Omental fat pad (tissue), 4 donors: Measurements from ENCODE around the gene PLP2. TPM values are rescaled to one million over a fixed set of nuclear protein-coding genes. Genes with fewer than 3 reads are reported as not detected.

Source experiments
- ATAC-seq: fragments of 150-250 bp; one replicate; pipeline ENCODE4 v1.9.1; 2016; ENCODE audit warnings: mild to moderate bottlenecking, moderate library complexity; ENCODE audit not compliant: low FRiP score
- DNase-seq: peaks from one replicate; pipeline ENCODE4 v3.0.0-alpha.2; 2019; ENCODE audit warnings: low spot score
- total RNA-seq, 4 donors: library from RNA; depleted of rRNA; stranded (reverse); fragments of >200 nt; gene quantifications; one replicate each; pipeline ENCODE4 v1.1.0, GENCODE V29; 2016
- TF ChIP-seq, protein P1 (sequence below), 3 donors: fragments of 450-650 bp; IDR thresholded peaks; one replicate each; pipeline ENCODE4 v1.5.1; 2016 to 2017; ENCODE audit warnings: antibody characterized with exemption in 3 of 3, mild to moderate bottlenecking in 3 of 3, moderate library complexity in 2 of 3

The PLP2 gene
- total RNA-seq, 4 donors from 2014 or later, result 26.3 to 48.0 (median 38.3) TPM

DNA sequence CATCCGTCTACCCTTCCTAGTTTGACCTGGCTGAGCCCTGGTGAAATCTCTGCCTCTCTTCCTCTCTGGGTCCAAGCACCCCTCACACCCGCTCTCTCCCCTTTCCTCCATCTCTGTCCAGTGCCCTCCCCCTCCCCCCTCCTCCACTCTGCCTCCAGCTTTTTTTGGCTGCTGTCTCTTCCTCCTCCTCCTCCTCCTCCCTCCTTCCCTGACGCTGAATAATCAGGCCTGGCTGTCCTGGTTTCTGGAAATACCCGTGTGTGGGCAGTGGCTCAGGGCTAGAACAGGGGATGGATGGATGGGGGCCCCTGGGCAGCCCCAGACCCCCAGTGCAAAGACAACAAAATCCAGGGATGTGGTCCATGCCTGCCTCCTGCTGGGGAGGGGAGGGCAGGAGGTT, 33.0 kb downstream of the PLP2 start:
- TF ChIP-seq, protein P1, sequence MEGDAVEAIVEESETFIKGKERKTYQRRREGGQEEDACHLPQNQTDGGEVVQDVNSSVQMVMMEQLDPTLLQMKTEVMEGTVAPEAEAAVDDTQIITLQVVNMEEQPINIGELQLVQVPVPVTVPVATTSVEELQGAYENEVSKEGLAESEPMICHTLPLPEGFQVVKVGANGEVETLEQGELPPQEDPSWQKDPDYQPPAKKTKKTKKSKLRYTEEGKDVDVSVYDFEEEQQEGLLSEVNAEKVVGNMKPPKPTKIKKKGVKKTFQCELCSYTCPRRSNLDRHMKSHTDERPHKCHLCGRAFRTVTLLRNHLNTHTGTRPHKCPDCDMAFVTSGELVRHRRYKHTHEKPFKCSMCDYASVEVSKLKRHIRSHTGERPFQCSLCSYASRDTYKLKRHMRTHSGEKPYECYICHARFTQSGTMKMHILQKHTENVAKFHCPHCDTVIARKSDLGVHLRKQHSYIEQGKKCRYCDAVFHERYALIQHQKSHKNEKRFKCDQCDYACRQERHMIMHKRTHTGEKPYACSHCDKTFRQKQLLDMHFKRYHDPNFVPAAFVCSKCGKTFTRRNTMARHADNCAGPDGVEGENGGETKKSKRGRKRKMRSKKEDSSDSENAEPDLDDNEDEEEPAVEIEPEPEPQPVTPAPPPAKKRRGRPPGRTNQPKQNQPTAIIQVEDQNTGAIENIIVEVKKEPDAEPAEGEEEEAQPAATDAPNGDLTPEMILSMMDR (IDR thresholded peaks at IDR 0.05), result no peak
- no peak for ATAC-seq
- DNase-seq, result no peak

DNA sequence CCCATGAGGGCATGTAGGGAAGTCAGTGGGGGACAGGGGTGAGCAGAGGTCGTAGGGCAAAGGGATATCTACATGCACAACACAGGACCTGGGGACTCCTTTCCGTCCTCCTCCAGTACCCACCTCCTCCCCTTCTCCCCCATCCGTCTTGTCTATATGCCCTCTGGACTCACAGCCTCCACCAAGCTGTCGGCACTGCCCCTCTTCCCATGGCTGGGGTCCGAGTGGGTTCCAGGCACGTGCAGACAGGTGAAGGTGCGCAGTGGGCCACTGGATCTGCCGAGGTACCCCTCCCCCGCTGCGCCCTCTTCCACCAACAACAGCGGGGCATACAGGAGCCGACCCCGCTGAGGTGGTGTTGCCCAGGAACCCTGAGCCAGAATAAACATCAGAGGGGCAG, 33.7 kb downstream of the PLP2 start:
- TF ChIP-seq, protein P1 (IDR thresholded peaks at IDR 0.05), result no peak
- DNase-seq, result no peak
- no peak for ATAC-seq

DNA sequence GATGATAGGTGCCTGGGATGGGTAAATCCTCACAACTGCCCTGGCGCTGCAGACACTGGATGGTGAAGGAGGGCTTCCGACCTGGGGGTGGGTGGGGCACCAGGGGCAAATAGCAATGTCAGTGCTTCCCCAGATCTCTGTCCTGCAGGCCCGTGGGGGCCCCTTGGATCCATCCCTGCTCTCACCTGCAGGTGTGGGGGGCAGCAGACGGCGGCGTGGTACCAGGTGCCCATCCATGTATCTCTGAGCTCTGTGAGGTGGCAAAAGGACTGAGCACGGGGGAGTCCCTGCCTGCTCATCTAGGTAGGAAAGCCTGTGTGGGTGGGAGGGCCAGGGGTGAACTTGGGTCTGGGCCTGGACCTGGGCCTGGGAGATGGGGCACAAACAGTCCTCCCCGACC, 34.8 kb downstream of the PLP2 start:
- ATAC-seq (no peak), DNase-seq (no peak)
- TF ChIP-seq, protein P1 (IDR thresholded peaks at IDR 0.05), result no peak

DNA sequence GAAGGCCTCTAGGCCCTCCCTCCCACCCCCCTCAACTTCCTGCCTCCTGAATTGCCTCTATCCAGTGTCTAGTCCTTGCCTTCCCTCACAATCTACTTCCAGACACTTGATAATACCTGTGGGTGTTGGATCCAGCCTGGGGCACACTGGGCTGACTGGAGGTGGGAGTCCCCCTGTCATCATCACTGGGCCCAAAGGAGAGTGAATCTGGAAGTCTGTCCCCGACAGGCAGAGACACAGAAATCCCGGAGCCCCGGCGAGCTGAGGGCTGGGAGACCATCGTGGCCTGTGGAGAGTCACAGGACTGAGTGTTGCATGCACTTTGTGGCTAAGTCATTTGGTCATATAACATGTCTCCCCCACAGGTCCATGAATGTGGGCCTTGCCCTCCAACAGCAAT, 36.7 kb downstream of the PLP2 start:
- TF ChIP-seq, protein P1 (IDR thresholded peaks at IDR 0.05), result no peak
- DNase-seq (no peak), ATAC-seq (no peak)

DNA sequence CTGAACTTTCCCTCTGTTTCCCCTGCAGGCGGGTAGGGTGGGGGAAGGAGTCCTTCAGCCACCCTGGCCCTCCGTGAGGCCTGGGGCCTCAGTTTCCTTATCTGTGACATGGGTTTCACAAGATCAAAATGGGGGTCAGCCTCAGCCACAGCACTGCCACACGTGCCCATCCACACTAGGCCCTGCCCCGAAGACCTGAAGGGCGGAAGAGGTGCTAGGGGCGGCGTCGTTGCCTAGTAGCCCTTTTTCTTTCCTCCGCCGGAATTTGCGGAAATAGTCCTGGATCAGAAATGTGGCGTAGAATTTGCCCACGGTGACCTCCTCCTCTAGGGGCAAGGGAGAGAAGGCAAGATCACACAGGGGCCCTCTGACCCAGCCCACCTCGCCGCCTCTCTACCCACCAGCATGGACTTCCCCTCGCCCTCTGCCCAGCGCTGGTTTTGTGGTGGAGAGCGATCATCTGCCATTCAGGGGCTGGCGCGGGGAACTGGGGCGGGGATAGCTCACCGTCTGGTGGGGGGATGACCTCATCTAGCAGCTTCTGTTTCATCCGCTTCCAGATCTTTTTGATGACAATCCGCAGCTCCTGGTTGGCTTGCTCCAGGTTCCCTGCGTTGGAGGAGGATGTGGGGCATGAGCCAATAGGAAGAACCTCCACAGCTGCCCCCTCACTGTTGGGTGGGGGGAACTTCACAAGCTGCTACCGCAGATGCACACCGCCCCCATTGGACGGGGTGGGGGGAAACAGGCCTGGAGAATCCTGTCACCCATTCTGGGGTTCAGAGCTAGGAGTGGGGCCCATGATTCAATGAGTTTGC, 37.9 kb downstream of the PLP2 start:
- DNase-seq (no peak), ATAC-seq (no peak)
- TF ChIP-seq, protein P1 (IDR thresholded peaks at IDR 0.05), result no peak

DNA sequence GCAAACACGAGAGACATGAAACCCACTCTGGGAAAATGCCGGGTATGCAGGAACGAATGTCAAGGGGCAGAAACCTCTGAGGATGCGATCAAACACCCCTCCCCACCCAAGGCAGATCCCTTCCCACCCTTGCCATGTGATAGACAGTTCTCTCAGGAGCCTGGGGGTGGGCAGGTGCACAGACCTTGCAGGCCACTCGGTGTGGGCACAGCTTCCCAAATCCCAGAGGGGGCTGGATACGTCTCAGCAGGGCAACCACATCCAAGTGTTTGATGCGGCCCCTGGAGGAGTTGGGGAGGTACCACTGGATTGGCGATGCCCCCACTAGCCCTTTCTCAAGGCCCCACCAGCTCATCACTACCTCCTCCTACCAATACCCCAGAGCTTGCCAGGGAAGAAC, 38.7 kb downstream of the PLP2 start:
- no peak for ATAC-seq
- DNase-seq, result no peak
- TF ChIP-seq, protein P1 (IDR thresholded peaks at IDR 0.05), result no peak

DNA sequence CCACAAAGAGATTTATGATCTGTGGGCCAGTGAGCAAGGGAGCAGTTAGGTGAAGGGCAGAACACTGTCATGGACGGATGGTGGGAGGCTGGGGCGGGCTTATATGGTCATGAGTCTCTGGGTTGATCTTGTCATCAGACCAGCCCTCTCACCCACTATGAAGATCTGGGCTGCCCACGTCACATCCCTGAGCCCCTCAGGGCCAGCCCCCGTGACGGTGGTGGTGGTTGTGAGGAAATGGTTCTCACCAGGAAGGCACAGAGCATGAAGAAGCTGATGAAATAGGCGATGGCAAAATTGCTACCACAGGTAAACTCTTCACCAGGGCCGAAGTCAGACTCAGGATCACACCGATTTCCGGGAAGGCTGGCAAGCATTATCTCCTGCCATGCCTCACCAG, 39.4 kb downstream of the PLP2 start:
- TF ChIP-seq, protein P1 (IDR thresholded peaks at IDR 0.05), result no peak
- ATAC-seq (no peak), DNase-seq (no peak)
